HG03342 (cell line): ENCODE data around the gene PRTG.
"Not testable (repeated sequence)": the region's sequence is repeated elsewhere in the genome, so short reads cannot be mapped to it uniquely, and the experiment has no call there.

Source experiments
- ATAC-seq: cut with Tn5 transposase; IDR thresholded peaks from one replicate; pipeline ENCODE4 v1.9.1; 2021; ENCODE audit warnings: mild to moderate bottlenecking, moderate library complexity; ENCODE audit not compliant: unreplicated experiment

Gene PRTG

DNA sequence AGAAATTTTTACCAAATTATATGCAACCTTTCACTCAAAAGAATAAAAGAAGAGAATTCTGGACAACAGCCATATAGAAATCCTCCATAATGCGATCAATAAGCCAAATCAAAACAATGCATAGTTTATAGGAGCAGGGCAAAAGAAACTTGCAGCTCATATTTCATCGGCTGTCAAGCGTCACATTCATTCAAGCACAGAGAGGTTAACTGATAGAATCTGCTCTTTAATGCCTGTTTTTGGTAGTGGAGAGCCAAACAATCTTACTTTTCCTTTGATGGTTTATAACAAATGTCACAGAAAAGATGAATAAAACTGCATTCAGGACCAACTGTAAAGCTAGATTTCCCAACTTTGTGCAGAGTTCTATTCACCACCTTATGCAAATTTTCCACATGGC is 35.4 kb downstream of the PRTG start:
- no peak for ATAC-seq

DNA sequence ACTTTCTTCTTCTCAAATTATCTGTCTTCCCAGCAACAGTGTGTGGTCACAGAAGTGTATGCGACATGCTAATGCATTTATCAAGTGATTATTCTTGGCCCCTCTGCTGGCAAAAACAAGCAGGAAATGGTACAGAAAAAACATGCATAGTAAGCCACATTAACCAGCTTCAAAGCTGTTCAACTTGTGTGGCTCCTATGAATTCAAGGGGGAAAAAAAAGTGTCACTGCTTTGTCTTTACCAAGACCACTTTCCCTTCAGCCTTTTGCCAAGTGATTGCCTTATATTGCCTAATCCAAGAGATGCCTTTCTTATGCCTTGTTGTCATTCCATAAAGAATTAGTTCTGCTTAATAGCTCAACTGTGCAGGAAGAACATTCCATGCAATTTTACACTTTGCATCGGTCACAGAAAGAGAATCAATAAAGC is 39.1 kb downstream of the PRTG start:
- no peak for ATAC-seq

DNA sequence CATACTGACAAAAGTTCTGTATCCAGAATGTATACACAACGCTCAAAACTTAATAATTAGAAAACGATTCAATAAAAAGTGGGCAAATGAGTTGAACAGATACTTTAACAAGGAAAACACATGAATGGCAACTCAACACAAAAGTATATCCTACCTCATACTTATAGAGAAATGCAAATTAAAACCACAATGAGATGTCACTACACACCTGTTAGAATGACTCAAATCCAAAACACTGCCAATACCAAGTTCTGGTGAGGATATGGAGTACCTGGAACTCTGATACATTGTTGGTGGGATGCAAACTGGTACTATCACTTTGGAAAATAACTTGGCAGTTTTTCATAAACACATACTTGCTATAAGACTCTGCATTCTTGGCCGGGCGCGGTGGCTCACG is 42.1 kb downstream of the PRTG start:
- no peak for ATAC-seq

DNA sequence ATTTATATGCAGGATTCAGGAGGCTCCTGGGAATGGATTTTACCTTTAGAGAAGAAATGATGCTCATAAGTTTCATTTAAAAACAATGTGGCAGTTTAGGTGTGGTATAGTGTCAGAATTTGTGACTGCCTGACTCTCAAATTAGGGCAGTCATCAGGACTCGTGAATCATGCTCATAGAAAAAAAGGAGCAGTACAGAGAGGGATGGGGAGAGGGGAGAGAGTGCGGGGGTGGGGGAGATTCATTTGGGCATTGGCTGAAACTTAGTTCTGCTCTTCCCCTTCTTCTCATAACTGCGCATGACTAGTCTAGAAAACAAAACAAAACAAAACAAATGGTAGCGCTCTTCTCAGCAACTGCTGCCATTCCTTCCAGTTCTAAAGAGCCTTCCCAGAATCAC is 44.3 kb downstream of the PRTG start:
- ATAC-seq, result no peak

DNA sequence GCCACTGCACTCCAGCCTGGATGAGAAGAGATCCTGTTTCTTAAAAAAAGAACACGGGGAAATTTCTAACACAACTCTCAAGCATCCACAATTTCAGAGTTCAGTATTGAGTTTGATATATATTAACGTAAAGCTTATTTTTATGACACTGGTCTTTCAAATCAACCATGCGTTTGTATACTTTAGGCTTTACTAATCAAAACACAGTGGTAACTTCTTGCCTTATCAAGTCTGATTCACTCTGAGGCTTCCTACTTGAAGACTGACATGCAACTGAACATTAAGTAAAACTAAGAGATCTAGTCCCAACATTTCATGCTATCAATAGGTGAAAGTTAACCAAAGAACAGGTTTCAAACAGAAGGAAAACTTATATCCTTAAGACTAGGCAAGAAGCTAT is 46.7 kb downstream of the PRTG start:
- no peak for ATAC-seq

DNA sequence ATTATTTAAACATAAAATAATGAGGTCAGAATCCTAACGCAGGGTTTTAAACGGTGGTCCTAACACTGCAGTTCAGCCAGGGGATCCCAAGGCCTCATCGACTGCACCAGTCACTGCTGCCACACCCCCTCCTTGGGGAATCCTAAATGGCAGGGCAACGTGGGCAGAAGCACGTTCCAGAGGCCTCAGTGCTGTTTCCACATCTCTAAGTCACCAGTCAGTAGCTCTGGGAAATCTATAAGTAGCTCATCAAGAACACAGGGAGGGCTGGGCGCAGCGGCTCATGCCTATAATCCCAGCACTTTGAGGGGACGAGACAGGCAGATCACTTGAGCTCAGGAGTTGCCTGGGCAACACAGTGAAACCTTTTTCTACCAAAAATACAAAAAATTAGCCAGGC is 47.5 kb downstream of the PRTG start:
- no peak for ATAC-seq

DNA sequence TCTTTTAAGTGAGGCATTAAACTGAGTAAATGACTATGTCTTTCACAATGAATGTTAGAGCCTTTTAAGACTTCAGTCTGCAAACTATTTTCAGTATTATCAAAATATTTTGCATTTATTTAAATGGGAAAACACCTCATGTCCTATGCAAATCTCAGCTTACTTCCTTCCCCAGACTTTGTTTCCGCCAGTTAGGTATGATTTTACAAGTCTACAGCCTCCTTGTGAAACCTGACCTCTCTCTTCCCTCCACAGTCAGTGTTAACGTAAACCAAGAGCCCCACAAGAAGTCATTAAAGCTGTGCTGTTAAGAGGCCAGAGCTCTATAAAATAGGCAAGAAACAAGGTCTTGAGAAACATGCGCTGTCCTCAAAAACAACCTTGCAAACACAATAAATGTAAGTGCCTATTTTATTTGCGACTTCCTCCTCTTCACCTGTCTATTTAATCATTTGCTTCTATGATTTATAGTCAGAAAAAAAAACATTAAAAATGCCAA is 48.3 kb downstream of the PRTG start:
- peak; percentile 98 for ATAC-seq

DNA sequence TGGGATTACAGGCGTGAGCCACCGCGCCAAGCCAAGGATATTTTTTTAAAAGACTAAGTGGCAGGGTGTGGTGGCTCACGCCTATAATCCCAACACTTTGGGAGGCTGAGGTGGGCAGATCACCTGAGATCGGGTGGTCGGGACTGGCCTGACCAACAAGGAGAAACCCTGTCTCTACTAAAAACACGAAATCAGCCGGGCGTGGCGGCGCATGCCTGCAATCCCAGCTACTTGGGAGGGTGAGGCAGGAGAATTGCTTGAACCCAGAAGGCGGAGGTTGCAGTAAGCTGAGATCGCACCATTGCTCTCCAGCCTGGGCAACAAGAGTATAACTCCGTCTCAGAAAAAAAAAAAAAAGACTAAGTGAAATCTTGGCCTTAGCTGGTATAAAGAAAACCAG is 49.8 kb downstream of the PRTG start:
- not testable (repeated sequence) for ATAC-seq

DNA sequence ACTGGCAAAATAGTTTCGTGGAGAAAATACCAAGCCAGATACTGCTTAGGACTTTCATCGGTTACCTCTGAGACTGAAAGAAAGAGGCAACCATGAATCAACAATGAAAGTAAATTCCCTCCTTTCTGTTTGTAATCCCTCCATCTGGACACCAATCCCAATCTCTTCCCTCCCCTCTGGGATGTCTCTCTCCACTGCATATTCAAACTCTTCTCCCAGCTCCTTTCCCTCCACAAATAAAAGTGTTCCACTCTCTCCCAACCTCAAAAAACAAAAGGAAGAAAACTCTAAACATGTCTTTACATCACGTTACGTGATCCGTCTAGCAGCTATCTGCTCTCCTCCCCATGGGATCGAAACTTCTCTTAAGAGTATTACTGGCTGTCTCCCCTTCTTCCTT is 55.2 kb downstream of the PRTG start:
- ATAC-seq, result no peak

DNA sequence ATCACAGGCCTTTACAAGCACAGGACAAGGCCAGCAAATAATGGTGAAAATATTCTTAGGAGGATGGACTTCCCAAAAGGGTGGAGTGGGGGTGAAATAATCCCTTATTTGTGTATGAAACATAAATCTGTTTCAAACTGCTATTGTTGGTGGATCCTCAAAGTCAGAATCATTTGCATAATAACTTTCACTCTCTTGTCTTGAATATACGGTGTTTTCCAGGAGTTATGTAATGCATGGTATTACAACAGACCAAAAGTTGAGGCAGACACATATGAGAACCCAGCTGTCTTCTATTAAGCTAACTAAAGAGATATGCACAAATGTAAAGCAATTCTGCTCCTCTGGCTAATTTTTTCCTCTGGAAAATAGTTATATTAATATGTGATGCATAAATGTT is 57.7 kb downstream of the PRTG start:
- peak; percentile 87 for ATAC-seq

DNA sequence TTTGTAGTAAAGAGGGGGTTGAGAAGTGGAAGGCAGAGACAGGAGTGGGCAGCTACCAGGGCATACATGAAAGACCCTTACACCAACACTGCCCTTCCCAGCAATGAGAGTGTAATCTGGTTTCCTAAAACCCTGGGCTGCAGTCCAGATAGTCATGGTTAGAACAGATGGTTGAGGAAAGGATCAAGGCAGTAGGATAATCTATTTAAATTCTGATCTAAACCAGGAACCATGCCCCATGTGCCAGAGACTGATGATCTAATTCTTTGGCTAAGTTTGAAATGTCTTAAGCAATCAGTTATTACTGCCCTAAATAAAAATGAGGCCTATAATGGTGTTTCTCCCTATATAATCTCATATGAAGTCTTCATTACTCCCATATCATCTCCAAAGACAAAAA is 59.6 kb downstream of the PRTG start:
- ATAC-seq, result no peak

DNA sequence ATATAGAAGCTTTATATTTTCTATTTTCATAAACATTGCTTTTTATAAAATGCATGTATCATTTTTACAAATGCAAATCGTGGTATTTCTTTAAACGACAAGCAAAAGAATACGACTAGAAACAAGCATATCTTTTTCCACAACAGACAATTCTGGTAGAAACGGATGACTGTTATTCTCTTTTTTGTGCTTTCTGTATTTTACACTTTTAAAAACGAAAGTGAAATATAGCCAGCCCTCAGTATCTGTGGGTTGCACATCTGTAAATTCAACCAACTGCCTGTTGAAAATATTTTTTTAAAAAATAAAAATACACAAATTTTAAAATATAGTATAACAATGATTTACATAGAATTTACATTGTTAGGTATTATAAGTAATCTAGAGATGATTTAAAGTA is 61.3 kb downstream of the PRTG start:
- ATAC-seq, result peak; percentile 70

DNA sequence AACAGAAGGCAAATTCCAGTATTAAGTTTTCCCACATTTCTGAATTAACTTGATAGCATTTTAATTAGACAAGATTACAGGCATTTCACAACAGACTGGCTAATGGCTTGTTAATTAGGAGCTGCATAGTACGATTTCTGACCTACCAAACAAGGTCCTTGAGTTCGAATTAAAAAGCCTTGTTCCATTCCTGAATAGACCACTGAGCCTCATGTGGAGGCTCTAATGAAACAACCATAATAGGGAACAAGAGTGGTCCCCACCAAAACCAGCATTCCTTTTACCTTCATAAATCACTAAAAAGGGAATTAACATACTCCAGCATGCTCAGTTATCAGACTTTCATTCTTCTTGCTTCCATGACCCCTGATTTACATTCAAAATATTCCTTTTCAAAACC is 66.4 kb downstream of the PRTG start:
- ATAC-seq, result no peak

DNA sequence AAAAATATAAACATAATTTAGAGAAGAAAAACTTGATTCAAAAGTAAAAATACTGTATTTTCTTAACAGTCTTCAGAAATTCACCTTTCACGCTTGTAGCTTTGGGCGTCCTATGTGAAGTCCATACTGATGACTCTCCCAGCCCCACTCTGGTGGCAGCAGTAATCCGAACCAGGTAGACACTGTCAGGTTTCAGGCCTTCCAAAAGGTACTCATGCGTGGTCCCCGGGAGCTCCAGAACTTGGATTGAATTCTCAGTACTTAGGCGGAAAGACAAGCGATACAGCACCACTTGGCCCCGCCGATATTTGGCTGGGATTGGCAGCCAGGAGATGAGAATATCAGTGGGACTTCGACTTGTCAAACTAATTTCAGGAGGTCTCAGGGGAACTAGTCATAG is 69.7 kb downstream of the PRTG start:
- ATAC-seq, result no peak

DNA sequence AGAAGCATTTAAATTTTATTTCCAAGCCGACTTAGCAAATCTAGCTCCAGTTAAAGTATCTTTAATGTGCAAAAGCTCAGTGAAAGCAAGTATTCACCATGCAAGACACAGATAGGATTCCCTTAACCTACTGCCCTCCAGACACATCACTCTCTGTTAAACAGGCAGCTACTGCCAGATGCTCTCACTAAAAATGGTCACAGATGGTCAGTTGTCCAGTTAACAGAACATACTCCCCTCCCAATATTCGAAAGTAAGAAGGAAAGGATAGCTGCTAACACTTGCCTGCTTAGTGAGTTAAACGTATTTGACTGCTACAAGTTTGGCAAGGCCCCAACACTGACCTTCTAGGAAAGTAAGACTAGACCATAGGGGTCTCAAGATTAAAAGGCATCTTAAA is 73.7 kb downstream of the PRTG start:
- ATAC-seq, result no peak

DNA sequence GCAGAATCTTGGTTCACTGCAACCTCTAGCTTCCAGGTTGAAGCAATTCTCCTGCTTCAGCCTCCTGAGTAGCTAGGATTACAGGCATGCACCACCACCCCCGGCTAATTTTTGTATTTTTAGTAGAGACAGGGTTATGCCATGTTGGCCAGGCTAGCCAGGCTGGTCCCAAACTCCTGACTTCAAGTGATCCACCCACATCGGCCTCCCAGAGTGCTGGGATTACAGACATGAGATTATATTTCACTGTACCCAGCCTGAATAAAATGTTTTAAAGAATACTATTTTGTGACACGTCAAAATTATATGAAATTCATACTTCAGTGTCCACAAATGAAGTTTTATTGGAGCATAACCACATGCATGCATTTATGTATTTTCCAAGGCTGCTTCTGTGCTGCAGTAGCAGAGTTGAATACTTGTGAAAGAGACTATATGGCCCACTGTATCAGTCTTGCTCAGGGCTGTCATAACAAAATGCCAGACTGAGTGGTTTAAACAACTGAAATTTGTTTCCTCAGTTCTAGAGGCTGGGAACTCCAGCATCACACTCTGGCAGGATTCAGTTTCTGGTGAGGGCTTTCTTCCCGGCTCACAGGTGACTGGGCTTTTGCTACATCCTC is 77.2 kb downstream of the PRTG start:
- ATAC-seq, result no peak

DNA sequence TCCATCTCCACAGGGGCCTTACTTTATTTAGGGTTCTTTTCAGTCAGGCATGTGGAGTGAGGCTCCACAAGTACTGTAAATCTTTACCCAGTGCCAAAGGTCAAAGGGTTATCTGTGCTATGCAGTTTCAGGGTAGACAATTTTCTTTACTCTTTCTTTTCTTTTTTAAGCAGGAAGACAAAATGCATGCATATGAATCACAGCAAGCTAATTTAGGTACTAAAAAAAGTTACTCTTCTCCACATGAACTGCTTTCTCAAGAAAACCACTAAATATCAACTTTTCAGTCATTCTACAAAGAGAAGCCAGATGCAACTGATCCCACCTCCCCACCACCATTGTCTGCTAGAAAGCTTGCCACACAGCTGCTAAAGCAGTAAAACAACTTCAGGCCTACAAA is 81.5 kb downstream of the PRTG start:
- ATAC-seq, result no peak

DNA sequence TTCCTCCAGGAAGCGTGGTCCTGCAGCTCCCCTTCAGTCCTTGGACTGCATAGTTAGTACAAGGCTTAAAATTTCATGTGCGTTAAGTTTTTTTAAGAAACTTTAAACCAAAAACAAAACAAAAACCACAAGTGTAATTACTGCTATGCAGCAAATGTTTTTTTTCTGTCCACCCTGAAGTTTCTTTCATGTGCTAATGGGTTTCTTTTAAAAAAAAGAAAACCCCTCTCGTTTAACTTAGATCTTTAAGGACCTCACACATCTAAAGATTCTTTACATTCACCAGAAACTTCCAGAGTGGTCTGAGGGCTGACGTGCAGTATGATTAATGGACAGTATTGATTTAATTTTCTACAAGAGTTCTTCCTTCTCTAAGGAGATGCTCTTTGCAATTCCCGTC is 82.8 kb downstream of the PRTG start:
- no peak for ATAC-seq

DNA sequence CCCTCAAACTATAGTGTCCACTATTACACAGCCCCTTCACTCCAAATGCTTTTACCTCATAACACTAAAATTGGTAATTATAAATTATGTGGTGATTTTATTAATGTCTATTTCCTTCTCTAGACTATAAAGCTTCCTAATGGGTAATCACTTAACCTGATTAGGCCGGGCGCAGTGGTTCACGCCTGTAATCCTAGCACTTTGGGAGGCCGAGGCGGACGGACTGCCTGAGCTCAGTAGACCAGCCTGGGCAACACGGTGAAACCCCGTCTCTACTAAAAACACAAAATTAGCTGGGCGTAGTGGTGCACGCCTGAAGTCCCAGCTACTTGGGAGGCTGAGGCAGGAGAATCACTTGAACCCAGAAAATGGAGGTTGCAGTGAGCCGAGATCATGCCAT is 83.5 kb downstream of the PRTG start:
- no peak for ATAC-seq

DNA sequence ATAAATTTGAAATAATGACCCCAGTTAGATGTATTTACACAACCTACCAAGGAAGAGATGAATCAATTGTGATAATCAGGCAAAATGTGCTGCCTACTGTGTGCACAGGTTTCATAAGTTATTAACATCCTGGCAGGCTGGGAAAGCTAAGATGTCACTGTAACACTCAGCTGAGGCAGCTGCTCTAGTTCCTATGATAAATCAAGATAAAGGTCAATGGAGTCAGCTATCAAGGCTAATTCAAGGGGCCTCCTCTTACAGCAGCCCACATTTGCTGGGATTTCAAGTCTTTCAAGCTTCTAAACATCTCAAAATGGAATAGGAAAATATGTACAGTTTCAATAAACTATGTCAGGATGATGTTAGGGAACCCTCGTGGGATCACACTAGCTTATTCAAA is 84.1 kb downstream of the PRTG start:
- ATAC-seq, result no peak

DNA sequence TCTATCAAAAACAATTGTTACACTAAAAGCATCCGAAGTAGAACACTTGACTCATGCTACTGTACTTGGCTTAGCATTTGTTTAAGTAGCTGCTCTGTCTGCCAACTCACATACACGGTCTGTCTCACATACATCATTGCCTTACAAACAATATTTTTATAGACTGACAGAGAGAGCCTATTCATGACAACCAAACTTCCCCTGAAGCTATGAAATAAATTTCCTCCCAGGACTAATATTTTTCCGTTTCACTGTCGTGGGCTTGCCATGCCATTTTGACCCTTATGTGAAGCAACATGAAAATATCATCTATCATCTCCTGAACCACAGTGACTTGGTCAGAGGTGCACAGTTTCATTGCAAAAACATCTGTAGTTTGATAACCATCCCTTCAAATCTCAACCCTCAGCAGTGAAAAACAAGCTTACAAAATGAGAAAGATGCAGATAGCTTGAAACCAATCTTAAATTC is 88.4 kb downstream of the PRTG start:
- ATAC-seq, result no peak

DNA sequence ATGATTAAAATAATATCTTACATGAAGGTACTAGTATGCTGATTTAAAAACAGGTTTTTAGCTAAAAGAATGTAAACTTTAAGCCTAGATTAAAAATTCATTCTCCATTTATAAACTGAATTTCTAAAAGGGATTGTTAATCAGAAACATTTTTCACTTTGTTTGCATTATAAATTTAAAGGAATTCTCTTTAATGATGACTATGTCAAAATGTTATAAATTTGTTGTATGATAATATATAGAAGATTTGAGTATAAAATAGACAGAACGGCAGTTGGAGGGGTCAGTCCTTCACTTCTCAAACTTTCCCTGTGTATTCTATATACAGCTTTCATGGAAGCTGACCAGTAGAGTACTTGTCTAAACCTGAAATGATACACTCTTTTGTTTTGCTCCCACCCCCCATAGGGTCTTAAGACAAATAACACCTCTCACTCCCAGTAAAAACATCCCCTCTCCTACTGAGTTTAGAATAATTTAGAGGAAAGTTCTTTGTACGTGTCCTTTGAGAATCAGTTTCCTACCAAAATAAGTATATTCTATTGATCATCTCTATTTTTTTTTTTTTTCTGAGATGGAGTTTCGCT is 90.0 kb downstream of the PRTG start:
- ATAC-seq, result no peak

DNA sequence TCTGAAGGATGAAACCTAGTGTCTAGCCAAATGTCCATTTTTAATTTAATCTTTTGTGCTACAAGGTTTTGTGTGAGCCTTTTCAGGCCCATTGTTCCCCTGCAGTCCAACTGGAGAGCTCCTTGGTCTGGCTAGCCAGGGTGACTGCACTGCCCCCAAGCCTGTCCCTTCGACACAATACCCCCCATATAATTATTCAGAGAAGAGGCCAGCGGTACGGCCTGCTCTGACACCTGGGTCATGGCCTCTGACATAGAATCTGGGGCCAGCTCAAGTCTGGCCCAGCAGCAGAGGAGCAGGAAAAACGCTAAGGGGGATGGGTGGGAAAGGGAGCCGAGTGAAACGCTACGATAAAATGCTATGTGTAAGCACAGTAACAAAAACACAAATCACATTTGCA is 90.6 kb downstream of the PRTG start:
- no peak for ATAC-seq
